ENCODE data around the gene ZNF771. TPM values are rescaled to one million over a fixed set of nuclear protein-coding genes. Genes with fewer than 3 reads are reported as not detected.

The ZNF771 gene
- total and polyA plus RNA-seq, 2 experiments from 2014 or later, result 10.8 to 12.0 TPM

- H3K27me3 Mint-ChIP-seq (ENCODE audit: insufficient read depth, low read depth, poor library complexity), result peaks cover 11% of the 10 kb centered on the region
- H3K4me1 ChIP-seq (ENCODE audit: insufficient read depth), result peaks cover 14% of the 10 kb centered on the region; the same call in 1 of the 2 replicates
- H3F3A ChIP-seq (replicated peaks; ENCODE audit: low read depth), result peaks cover 6% of the 10 kb centered on the region; the same call in 1 of the 2 replicates
- H3K4me3 ChIP-seq, result peak overlapping the region; percentile 77
- TF ChIP-seq ZNF462 (CRISPR knock-in tag; IDR thresholded peaks at IDR 0.05), result no peak
- TF ChIP-seq STAT1 (IDR thresholded peaks at IDR 0.05; ENCODE audit: unreplicated experiment), result no peak
- TF ChIP-seq ZNF331 (CRISPR knock-in tag; IDR thresholded peaks at IDR 0.05; ENCODE audit: low read depth), result no peak
- no peak for TF ChIP-seq REST (IDR thresholded peaks at IDR 0.05; ENCODE audit: unreplicated experiment)
- TF ChIP-seq EZH2phosphoT487 (IDR thresholded peaks at IDR 0.05; ENCODE audit: unreplicated experiment), result no peak
- peak overlapping the region; percentile 74 for H3K27ac ChIP-seq (ENCODE audit: low read depth)
- peak overlapping the region; percentile 84 for H3K4me2 ChIP-seq
- peaks cover 26% of the 10 kb centered on the region for H3K36me3 Mint-ChIP-seq (ENCODE audit: low read depth)
- H2AFZ ChIP-seq, result peak overlapping the region; percentile 57; the same call in 1 of the 2 replicates
- H3K4me3 Mint-ChIP-seq, result peak overlapping the region; percentile 74
- no peak overlapping the region for H3K27ac Mint-ChIP-seq
- peaks cover 25% of the 10 kb centered on the region for H3K4me1 Mint-ChIP-seq
- DNase-seq (ENCODE audit: low spot score), result no peak
- no peak for ATAC-seq
- peaks cover 8% of the 10 kb centered on the region for H4K20me1 ChIP-seq (replicated peaks; ENCODE audit: insufficient read depth)
- no peaks in the 10 kb centered on the region for H3K36me3 ChIP-seq (ENCODE audit: insufficient read depth)
- peaks cover 19% of the 10 kb centered on the region; the same call in 2 of the 3 replicates for H3K9me3 Mint-ChIP-seq
- H3K79me2 ChIP-seq (replicated peaks; ENCODE audit: insufficient read depth), result peaks cover 13% of the 10 kb centered on the region
- H3K27me3 ChIP-seq (ENCODE audit: insufficient read depth), result no peaks in the 10 kb centered on the region
- peaks cover 7% of the 10 kb centered on the region for H3K9me2 ChIP-seq (ENCODE audit: insufficient read depth)
Observed at GRCh38 chr16:30445149-30445407, 37.7 kb downstream of the ZNF771 start.
